Gastroesophageal sphincter (tissue), 3 donors: Measurements from ENCODE around the gene MTG1.

Experiments
- CTCF ChIP-seq, 4 experiments: fragments of 200-600 bp in 2 of 4; fragments of 450-650 bp in 2 of 4; sonication (generic) in 1 of 4; IDR thresholded peaks; one replicate each; pipeline ENCODE4 v1.5.1; 2017 to 2019; ENCODE audit warnings: antibody characterized with exemption in 4 of 4, mild to moderate bottlenecking in 2 of 4, moderate library complexity in 2 of 4
- EP300 ChIP-seq: sonication (generic); formaldehyde crosslinking; IDR thresholded peaks from one replicate; pipeline ENCODE4 v1.6.1; 2017; ENCODE audit warnings: antibody characterized with exemption, mild to moderate bottlenecking
- POLR2AphosphoS5 ChIP-seq: sonication (generic); formaldehyde crosslinking; IDR thresholded peaks from one replicate; pipeline ENCODE4 v1.6.1; 2017; ENCODE audit warnings: antibody characterized with exemption

GRCh38 chr10:133452453-133452852, 58.5 kb downstream of the MTG1 start:
- no peak for TF ChIP-seq CTCF (IDR thresholded peaks at IDR 0.05)
- TF ChIP-seq POLR2AphosphoS5: no peak
- no peak for TF ChIP-seq EP300
